ENCODE results near the gene ZBTB44.

DNA sequence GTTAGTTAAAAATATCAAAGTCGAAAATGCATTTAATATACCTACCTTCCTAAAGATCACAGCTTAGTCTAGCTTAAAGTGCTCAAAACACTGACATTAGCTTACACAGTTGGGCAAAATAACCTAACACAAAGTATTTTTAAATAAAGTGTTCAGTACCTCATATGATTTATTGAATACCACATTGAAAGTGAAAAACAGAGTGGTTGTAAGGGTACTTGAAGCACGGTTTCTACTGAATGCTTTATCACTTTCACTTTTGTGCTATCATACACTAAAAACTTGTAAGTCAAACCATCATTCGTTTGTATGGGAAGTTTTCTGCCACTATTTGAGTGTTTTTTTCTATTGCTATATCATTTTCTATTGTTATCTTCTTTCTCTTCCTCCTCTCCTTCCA lies 36.6 kb downstream of the ZBTB44 start:
- TF ChIP-seq, protein P1, sequence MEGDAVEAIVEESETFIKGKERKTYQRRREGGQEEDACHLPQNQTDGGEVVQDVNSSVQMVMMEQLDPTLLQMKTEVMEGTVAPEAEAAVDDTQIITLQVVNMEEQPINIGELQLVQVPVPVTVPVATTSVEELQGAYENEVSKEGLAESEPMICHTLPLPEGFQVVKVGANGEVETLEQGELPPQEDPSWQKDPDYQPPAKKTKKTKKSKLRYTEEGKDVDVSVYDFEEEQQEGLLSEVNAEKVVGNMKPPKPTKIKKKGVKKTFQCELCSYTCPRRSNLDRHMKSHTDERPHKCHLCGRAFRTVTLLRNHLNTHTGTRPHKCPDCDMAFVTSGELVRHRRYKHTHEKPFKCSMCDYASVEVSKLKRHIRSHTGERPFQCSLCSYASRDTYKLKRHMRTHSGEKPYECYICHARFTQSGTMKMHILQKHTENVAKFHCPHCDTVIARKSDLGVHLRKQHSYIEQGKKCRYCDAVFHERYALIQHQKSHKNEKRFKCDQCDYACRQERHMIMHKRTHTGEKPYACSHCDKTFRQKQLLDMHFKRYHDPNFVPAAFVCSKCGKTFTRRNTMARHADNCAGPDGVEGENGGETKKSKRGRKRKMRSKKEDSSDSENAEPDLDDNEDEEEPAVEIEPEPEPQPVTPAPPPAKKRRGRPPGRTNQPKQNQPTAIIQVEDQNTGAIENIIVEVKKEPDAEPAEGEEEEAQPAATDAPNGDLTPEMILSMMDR (IDR thresholded peaks at IDR 0.05; ENCODE audit: low read length), result no peak
- no peak for TF ChIP-seq EZH2 (IDR thresholded peaks at IDR 0.05; ENCODE audit: borderline replicate concordance, low read length)
